Measurements from ENCODE around the gene HMSD.
"Not testable (repeated sequence)": the region's sequence is repeated elsewhere in the genome, so short reads cannot be mapped to it uniquely, and the experiment has no call there.

The HMSD gene

DNA sequence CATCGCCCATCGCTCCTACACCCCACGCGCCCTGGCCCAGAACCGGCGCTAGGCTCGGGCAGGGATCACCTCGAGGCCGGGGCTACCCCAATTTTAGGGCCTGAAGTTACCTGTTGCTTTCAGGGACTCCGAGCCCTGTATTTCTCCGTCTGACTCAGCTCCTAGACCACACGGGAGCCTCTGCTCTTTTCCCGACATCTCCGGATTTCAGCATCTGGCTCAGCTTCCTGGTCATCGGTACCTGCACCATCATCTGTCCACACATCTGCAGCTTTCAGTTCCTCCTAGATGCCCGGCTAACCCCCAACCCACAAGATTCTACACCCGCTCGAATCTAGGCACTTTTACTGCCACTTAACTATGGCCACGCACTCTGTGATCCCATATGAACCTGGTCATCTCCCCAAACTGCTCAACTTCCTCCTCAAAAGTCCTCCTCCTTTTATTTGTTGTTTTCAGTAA is 12.1 kb upstream of the HMSD start:
- TF ChIP-seq, protein P1, sequence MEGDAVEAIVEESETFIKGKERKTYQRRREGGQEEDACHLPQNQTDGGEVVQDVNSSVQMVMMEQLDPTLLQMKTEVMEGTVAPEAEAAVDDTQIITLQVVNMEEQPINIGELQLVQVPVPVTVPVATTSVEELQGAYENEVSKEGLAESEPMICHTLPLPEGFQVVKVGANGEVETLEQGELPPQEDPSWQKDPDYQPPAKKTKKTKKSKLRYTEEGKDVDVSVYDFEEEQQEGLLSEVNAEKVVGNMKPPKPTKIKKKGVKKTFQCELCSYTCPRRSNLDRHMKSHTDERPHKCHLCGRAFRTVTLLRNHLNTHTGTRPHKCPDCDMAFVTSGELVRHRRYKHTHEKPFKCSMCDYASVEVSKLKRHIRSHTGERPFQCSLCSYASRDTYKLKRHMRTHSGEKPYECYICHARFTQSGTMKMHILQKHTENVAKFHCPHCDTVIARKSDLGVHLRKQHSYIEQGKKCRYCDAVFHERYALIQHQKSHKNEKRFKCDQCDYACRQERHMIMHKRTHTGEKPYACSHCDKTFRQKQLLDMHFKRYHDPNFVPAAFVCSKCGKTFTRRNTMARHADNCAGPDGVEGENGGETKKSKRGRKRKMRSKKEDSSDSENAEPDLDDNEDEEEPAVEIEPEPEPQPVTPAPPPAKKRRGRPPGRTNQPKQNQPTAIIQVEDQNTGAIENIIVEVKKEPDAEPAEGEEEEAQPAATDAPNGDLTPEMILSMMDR (conservative IDR thresholded peaks at IDR 0.05): no peak
- H3K27ac ChIP-seq: no peak overlapping the region

- H3K27ac ChIP-seq: no peak overlapping the region
- TF ChIP-seq, protein P1 (conservative IDR thresholded peaks at IDR 0.05): no peak
Observed at GRCh38 chr18:63940008-63940407, 9.1 kb upstream of the HMSD start.

DNA sequence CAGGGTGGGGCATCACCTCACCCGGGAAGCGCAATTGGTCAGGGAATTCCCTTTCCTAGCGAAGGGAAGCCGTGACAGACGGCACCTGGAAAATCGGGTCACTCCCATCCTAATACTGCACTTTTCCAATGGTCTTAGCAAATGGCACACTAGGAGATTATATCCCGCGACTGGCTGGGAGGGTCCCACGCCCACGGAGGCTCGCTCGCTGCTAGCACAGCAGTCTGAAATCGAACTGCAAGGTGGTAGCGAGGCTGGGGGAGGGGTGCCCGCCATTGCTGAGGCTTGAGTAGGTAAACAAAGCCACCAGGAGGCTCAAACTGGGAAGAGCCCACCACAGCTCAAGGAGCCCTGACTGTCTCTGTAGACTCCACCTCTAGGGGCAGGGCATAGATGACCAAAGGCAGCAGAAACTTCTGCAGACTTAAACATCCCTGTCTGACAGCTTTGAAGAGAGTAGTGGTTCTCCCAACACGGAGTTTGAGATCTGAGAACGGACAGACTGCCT is 8.5 kb upstream of the HMSD start:
- H3K27ac ChIP-seq: not testable (repeated sequence)

DNA sequence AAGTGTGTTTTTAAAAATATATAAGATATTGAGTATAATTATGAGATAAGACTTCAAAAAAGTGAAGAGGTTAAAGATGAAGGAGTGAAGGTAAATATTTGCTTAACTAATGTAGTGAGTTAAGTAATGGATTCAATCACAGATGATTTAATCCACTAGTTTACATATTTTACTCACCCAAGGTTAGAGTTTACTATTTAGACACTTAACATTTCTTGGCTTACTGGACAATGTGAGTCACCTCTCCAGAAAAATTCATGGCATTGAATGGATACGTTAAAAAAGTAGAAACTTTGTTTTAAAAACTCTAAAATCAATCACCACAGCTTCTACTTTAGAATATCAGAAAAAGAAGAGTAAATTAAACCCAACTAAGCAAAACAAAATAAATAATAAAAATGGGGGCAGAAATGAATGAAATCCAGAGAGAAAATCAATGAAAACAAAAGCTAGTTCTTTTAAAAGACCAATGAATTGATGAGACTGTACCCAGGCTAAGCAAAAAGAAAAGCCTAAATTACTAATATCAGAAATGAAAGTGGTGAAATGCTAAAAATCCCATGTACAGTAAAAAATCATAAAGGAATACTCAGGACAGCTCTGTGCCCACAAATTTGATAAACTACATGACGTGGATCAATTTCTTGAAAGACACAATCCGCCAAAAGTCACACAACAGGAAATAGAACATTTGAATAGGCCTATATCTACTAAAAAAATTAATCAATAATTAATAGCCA is 1.9 kb upstream of the HMSD start:
- no peak overlapping the region for H3K27ac ChIP-seq
- TF ChIP-seq, protein P1 (conservative IDR thresholded peaks at IDR 0.05): no peak

GRCh38 chr18:63951302-63951705 is 2.2 kb downstream of the HMSD start:
- TF ChIP-seq, protein P1 (conservative IDR thresholded peaks at IDR 0.05): no peak; the same call in 1 of the 2 replicates
- H3K27ac ChIP-seq: no peak overlapping the region

DNA sequence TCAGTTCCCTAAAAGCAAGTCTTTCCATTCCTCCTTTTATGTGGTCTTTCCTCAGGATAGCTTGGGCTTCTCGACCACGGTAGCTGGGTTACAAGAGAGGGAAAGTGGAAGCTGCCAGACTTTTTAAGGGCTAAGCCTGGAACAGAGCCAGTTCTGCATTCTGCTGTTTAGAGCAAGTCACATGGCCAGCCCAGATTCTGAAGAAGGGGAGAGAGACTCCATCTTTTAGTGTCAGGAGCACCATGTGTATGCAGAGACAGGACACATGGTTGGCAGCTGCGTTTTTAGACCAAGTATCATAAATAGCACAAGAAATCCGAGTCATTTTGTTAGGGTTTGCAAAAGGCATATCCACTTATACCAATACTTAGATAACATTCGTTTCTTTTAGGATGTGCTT is 4.7 kb downstream of the HMSD start:
- no peak overlapping the region for H3K27ac ChIP-seq
- TF ChIP-seq, protein P1 (conservative IDR thresholded peaks at IDR 0.05): no peak

- TF ChIP-seq, protein P1 (conservative IDR thresholded peaks at IDR 0.05): no peak
- H3K27ac ChIP-seq: no peak overlapping the region
Observed at GRCh38 chr18:63956755-63957154, 7.7 kb downstream of the HMSD start.

DNA sequence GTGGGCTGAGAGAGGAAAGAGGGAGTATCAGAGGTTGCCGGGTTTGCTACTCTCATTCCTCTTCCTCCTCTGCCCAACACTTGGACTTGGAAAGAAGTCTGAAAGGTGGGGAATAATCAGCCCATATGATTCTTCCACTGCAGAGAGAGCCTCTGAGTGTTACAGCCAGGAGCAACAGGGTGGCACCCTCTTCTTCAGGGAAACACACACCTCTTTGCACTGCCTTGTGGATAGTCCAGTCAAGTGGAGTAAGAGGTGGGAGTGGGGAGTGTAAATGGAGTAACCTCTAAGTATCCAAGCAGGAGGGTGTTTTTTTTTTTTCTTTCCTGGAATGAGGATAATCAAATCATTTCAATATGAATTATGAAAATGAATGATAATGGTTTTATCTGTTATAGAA is 11.8 kb downstream of the HMSD start:
- H3K27ac ChIP-seq: no peak overlapping the region
- TF ChIP-seq, protein P1 (conservative IDR thresholded peaks at IDR 0.05): no peak
